Coronary artery (tissue), 2 donors: ENCODE data around the gene TBC1D21.

ENCODE experiments used
- DNase-seq: peaks from one replicate; pipeline ENCODE4 v3.0.0-alpha.2; 2017; ENCODE audit warnings: low spot score
- H3K27ac ChIP-seq, 2 donors: fragments of 200-600 bp; sonication (generic); one replicate each; pipeline ENCODE4 v1.5.1; 2016 to 2019
- H3K4me3 ChIP-seq: fragments of 200-600 bp; sonication (generic); 2 replicates; pipeline ENCODE4 v1.5.1; 2016; ENCODE audit warnings: mild to moderate bottlenecking, moderate library complexity
- CTCF ChIP-seq: fragments of 200-600 bp; sonication (generic); IDR thresholded peaks from one replicate; pipeline ENCODE4 v1.5.1; 2019; ENCODE audit warnings: antibody characterized with exemption

TBC1D21 gene

GRCh38 chr15:73930371-73930770 is 57.0 kb downstream of the TBC1D21 start:
- Histone ChIP-seq H3K27ac (peak overlapping the region; percentile 75 to 79), H3K4me3 (peak overlapping the region; percentile 85)
- DNase-seq = no peak
- no peak for TF ChIP-seq CTCF

- Histone ChIP-seq H3K4me3 (peak overlapping the region; percentile 85), H3K27ac (peak overlapping the region; percentile 75 to 79)
- no peak for TF ChIP-seq CTCF
- no peak for DNase-seq
Measured at GRCh38 chr15:73930790-73931281, 57.5 kb downstream of the TBC1D21 start.

GRCh38 chr15:73931441-73931840 is 58.1 kb downstream of the TBC1D21 start:
- no peak for DNase-seq

GRCh38 chr15:73932381-73933191 is 59.2 kb downstream of the TBC1D21 start:
- Histone ChIP-seq H3K4me3 (no peak overlapping the region), H3K27ac (peak overlapping the region in 1 of 2 donors; percentile 3)
- no peak for DNase-seq
- TF ChIP-seq CTCF = no peak

More at GRCh38 chr15:73931441-73931840, 58.1 kb downstream of the TBC1D21 start:
- Histone ChIP-seq H3K4me3 (no peak overlapping the region), H3K27ac (peak overlapping the region; percentile 75 to 79)
- no peak for TF ChIP-seq CTCF

GRCh38 chr15:73934281-73934680 is 60.9 kb downstream of the TBC1D21 start:
- no peak for TF ChIP-seq CTCF
- no peak overlapping the region for H3K4me3 ChIP-seq
- no peak for DNase-seq
- no peak overlapping the region for H3K27ac ChIP-seq

GRCh38 chr15:73935547-73935946 is 62.2 kb downstream of the TBC1D21 start:
- no peak overlapping the region for H3K4me3 ChIP-seq
- peak overlapping the region in 1 of 2 donors; percentile 74 for H3K27ac ChIP-seq
- no peak for DNase-seq
- TF ChIP-seq CTCF = no peak

- TF ChIP-seq CTCF = no peak
- DNase-seq = no peak
- H3K27ac ChIP-seq = peak overlapping the region in 1 of 2 donors; percentile 74
- H3K4me3 ChIP-seq = no peak overlapping the region
Measured at GRCh38 chr15:73936181-73936580, 62.8 kb downstream of the TBC1D21 start.
